GM19324 (cell line): Measurements from ENCODE around the gene SCG5.

Experiments used
- ATAC-seq: cut with Tn5 transposase; IDR thresholded peaks from one replicate; pipeline ENCODE4 v1.9.1; 2021; ENCODE audit warnings: mild to moderate bottlenecking, moderate library complexity; ENCODE audit not compliant: unreplicated experiment, low FRiP score

The SCG5 gene

DNA sequence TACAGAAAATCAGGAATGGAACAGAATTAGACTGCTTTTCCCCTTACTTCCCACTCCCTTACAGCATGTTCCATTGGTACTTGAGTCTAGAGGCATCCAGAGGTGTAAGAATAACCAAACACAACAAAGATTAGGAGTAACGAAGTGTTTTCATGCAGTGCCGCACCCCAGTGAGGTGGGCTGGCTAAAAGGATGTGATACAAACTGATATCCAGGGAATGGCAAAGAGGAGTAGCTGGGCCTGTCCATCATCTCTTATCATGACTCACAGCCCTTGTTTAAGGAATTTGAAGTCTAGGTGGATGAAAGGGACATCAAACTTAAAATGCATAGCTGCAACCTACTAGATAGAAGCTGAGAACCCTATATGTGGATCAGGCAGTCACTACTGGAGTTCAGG is 16.4 kb downstream of the SCG5 start:
- ATAC-seq: no peak

DNA sequence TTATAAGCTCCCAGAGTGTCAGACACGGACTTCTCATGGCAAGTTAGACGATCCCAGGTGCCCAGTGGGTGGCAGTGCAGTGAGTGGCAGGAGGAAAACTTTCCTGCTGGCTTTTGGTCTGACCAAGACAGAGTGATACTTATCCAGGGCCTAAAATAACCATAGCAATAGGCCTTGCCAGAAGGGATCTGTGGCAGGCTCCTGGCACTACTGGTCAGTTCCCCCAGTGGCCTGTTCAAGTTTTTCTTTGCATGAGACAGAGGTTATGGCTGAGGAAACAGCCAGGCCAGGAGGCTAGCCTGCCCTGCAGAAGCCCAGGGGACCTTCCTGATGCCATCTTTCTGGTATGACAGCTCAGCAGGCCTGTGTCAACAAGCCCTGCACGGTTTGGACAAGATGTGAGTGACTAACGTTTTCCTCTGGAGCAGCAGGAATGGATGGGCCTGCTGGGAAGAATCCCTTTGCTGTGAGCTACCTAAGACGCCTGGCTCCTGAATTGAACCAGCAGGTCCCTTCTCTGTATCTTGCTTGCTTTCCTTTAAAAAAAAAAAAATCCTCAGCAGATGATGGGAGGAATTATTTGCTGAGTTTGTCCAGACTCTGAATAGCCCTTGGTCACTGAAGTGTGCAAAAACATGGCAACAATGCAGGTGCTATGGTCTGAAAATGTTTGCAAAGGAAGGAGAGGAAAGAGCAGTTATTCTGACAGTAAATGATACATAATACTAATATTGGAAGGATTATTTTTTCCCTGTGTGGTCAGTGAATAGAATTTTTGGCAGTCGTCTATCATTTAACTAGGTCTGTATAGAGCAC is 18.0 kb downstream of the SCG5 start:
- ATAC-seq: no peak

GRCh38 chr15:32663671-32664070 is 22.2 kb downstream of the SCG5 start:
- no peak for ATAC-seq

- ATAC-seq: no peak
Observed at GRCh38 chr15:32664796-32665195, 23.3 kb downstream of the SCG5 start.

GRCh38 chr15:32667321-32667720 is 25.8 kb downstream of the SCG5 start:
- no peak for ATAC-seq

- ATAC-seq: no peak
Observed at GRCh38 chr15:32668942-32669341, 27.4 kb downstream of the SCG5 start.

DNA sequence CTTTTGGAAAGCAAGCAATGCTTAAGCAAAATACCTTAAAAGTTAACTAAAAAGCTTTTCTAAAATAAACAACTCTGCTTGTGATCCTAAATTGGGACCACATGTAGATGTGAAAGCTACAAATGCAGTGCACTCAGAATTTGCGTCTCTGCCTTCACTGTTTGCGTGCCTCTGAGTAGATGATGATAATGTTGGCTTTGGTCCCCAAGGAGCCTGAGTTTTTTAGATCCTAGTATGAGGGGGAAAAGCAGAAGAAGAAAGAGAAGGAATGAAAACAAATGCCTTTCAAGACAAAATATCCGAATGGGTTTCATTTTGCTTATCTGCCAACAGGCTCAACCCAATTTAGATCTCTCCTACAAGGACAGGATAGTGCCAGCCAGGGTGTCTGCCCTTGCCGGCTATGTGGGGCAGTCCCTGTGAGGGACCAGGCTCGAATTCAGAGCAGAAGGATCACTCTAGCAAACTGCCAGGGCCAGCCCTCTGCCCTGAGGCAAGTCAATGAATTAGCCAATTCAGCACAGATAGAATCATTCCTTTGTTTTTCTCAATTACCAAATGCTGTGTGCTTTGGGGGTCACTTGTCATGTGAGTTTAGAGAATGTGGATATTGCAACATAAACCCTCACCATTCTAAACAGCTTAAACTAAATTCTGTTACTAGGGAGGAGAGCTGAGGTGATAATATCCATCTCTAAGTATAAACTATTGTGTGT is 28.5 kb downstream of the SCG5 start:
- ATAC-seq: no peak

DNA sequence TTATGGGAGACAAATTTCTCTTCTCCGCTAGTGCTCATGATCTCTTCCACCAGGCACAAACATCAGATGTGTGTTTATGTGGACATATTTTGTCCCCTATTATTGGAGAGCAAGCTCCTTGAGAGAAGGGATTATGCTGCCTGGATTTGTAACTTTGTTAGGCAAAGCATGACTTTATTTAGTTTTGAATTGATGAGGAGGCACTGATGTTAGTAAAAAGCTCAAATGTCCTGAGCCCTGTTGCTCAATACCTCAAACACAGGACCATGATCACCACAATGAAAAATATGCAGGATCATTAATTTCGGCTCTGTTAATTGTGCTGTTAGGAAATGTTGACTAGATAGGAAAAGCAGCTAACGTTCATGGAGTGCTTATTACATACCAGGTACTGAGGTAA is 29.1 kb downstream of the SCG5 start:
- no peak for ATAC-seq

GRCh38 chr15:32671339-32672325 is 30.1 kb downstream of the SCG5 start:
- ATAC-seq: no peak

- ATAC-seq: no peak
Observed at GRCh38 chr15:32674681-32675080, 33.2 kb downstream of the SCG5 start.

- ATAC-seq: no peak
Observed at GRCh38 chr15:32675466-32675865, 34.0 kb downstream of the SCG5 start.

- no peak for ATAC-seq
Observed at GRCh38 chr15:32676169-32676568, 34.7 kb downstream of the SCG5 start.

DNA sequence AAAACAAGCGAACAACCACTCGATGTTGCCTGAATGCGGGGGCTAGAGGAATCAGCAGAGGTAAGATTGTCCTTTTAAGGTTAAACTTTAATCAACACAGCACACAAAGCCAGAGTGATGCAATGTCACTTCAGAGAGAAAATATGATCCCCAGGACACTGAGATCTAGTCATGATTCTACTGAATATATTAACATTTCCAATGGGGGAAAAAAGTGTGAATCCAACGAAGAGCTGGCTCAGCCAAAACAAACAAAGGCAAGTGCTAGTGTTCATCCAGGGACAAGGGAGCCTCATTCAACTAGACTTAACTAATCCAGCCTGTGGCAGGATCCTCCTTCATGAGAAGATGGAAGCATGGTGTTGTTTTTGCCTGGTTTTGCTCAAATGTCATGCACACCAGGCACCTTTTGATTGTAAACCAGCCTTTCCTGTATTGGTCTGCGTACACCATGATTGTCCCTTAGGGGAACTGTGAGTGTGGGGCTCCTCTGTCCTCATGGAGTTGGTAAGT is 35.8 kb downstream of the SCG5 start:
- ATAC-seq: no peak

GRCh38 chr15:32679298-32679690 is 37.8 kb downstream of the SCG5 start:
- no peak for ATAC-seq

DNA sequence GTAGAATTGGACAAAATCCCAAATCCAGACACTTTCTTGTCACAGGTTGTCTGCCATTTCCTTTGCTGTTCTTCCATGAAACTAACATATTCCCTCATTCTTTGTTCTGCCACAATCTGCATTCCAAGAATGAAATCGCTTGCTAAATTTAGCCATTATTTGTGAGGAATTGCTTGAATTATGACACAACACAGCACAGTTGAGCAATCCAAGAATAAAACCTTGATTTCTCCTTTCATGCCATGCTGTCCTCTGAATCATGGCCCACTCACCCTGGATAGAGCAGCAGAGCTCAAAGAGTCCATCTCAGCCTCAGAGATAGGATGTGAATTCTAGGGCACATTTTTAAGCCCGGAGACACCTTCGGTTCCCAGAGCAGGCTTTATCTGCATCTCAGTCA is 41.1 kb downstream of the SCG5 start:
- ATAC-seq: no peak

GRCh38 chr15:32682977-32683630 is 41.6 kb downstream of the SCG5 start:
- no peak for ATAC-seq

DNA sequence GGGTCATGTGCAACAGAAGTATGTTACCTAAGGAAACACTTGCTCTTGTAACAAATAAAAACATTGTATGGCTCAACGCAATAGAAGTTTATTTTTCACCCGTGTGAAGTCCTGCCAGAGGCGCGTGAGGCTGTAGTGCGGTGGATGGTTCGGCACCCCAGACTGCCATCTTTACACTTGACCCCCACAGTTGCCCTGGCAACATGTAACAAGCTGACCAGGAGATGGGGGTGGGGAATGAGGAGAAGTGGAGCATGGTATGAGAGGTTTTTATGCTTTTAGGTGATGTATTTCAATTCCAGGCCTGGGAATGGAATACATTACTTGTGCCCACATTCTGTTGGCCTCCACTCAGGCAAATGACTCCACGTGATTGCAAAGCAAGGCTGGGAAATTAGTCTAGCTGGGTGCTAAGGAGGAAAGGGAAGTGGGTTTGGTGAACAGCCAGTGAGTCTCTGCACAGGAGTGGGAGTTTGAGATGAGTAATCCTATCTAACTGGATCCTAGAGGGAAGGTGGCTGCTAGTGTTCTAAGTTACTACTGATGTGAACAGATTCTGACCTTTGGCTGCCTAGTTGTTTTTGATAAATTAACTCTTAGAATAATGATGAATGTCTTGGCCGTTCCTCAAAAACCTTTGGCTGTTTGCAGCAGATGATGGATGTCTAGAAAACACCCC is 42.5 kb downstream of the SCG5 start:
- no peak for ATAC-seq

DNA sequence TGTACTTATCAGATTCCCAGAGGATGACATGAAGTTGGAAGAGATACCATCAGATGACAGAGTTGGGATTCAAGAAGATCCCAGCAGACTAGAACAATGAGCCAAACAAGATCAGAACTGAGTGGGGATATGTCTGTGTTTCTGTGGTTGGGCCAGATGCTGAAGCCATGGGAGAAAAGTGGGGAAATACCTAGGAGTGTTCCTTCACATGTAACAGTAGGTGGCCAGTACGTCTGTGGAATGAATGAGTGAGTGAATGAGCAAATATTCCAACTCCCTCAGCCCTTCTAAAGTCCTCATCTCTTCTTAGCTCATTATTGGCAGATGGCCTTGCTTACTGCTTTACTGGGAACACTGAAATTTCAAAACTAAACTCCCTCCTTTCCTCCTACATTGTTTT is 44.1 kb downstream of the SCG5 start:
- no peak for ATAC-seq

- no peak for ATAC-seq
Observed at GRCh38 chr15:32687556-32687955, 46.0 kb downstream of the SCG5 start.
